Measurements from ENCODE around the gene SLC23A3. TPM values are rescaled to one million over a fixed set of nuclear protein-coding genes. Genes with fewer than 3 reads are reported as not detected.

The SLC23A3 gene
- polyA plus RNA-seq, 1 donor (not counting 4 experiments of a cell fraction or from before 2014, with no cell fraction given) = 1.4 TPM

DNA sequence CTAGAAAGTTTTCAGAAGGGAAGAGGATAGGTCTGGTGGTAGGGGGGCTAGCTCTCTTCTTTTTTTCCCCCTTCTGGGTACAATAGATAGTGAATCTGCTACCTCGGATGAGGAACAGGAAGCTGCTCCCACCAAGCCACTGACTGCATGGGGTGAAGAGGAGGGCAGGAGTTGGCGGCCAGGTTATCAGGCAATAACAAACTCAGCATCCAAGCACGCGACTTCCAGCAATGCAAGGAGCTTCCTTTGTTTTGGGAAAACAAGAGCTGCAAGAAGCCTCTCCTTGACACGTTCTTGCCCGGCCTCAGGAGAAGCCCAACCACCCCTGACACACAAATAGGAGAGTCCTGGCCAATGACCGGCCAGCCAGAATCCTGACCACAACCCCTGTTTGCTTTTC is 41.4 kb downstream of the SLC23A3 start:
- TF ChIP-seq, protein P1, sequence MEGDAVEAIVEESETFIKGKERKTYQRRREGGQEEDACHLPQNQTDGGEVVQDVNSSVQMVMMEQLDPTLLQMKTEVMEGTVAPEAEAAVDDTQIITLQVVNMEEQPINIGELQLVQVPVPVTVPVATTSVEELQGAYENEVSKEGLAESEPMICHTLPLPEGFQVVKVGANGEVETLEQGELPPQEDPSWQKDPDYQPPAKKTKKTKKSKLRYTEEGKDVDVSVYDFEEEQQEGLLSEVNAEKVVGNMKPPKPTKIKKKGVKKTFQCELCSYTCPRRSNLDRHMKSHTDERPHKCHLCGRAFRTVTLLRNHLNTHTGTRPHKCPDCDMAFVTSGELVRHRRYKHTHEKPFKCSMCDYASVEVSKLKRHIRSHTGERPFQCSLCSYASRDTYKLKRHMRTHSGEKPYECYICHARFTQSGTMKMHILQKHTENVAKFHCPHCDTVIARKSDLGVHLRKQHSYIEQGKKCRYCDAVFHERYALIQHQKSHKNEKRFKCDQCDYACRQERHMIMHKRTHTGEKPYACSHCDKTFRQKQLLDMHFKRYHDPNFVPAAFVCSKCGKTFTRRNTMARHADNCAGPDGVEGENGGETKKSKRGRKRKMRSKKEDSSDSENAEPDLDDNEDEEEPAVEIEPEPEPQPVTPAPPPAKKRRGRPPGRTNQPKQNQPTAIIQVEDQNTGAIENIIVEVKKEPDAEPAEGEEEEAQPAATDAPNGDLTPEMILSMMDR (optimal IDR thresholded peaks at IDR 0.05 in 1 of 3, IDR thresholded peaks at IDR 0.05 in 1 of 3, conservative IDR thresholded peaks at IDR 0.05 in 1 of 3; ENCODE audit: extremely low read depth in 1 of 3, insufficient read depth in 2 of 3, low read length in 3 of 3) = no peak
- no peak overlapping the region for H3K27ac ChIP-seq (ENCODE audit: control insufficient read depth, insufficient read depth, low read length)

GRCh38 chr2:219127037-219127635 is 42.7 kb downstream of the SLC23A3 start:
- Histone ChIP-seq H3K36me3 (ENCODE audit: control insufficient read depth in 2 of 2, extremely low read depth in 1 of 2, insufficient read depth in 2 of 2, low read length in 2 of 2) (peaks cover 0 to 1% of the 10 kb centered on the region in 2 experiments), H3K27me3 (ENCODE audit: control insufficient read depth, extremely low read depth, insufficient read depth, low read length) (no peaks in the 10 kb centered on the region), H3K4me3 (ENCODE audit: control insufficient read depth in 2 of 3, extremely low read depth in 1 of 3, insufficient read depth in 2 of 3, low read depth in 1 of 3, low read length in 3 of 3) (no peak overlapping the region), H3K9me3 (ENCODE audit: control insufficient read depth, low read depth, low read length) (no peaks in the 10 kb centered on the region), H3K9ac (ENCODE audit: control insufficient read depth, extremely low read depth, insufficient read depth, low read length) (no peak overlapping the region), H3K4me2 (ENCODE audit: control insufficient read depth, extremely low read depth, insufficient read depth, low read depth, low read length) (no peak overlapping the region), H3K9me1 (ENCODE audit: control insufficient read depth, extremely low read depth, insufficient read depth, low read length) (peaks cover 2% of the 10 kb centered on the region), H3K79me2 (ENCODE audit: control insufficient read depth, insufficient read depth, low read length) (no peaks in the 10 kb centered on the region), H3K27ac (ENCODE audit: control insufficient read depth, insufficient read depth, low read length) (no peak overlapping the region), H4K20me1 (ENCODE audit: control insufficient read depth, extremely low read depth, insufficient read depth, low read length) (no peaks in the 10 kb centered on the region), H3K4me1 (ENCODE audit: control insufficient read depth, extremely low read depth, insufficient read depth, low read length) (peaks cover 3% of the 10 kb centered on the region), H2AFZ (ENCODE audit: control insufficient read depth, low read length) (no peak overlapping the region)
- DNase-seq (ENCODE audit: low read depth, low spot score) (no peak), FAIRE-seq (no peak)
- dilution Hi-C loops (cut with MboI; ENCODE audit: extremely low pct_ligation_motif_present, low sequenced_read_pairs) = no loop called here
- TF ChIP-seq EZH2 (IDR thresholded peaks at IDR 0.05; ENCODE audit: low read length) = no peak
- TF ChIP-seq, protein P1 (optimal IDR thresholded peaks at IDR 0.05 in 1 of 3, IDR thresholded peaks at IDR 0.05 in 1 of 3, conservative IDR thresholded peaks at IDR 0.05 in 1 of 3; ENCODE audit: extremely low read depth in 1 of 3, insufficient read depth in 2 of 3, low read length in 3 of 3) = no peak

More for the DNA sequence above, 41.4 kb downstream of the SLC23A3 start:
- H2AFZ ChIP-seq (ENCODE audit: control insufficient read depth, low read length) = no peak overlapping the region
- H4K20me1 ChIP-seq (ENCODE audit: control insufficient read depth, extremely low read depth, insufficient read depth, low read length) = no peaks in the 10 kb centered on the region
- DNase-seq (ENCODE audit: low read depth, low spot score) (no peak), FAIRE-seq (no peak)
- H3K4me2 ChIP-seq (ENCODE audit: control insufficient read depth, extremely low read depth, insufficient read depth, low read depth, low read length) = no peak overlapping the region
- H3K9ac ChIP-seq (ENCODE audit: control insufficient read depth, extremely low read depth, insufficient read depth, low read length) = no peak overlapping the region
- H3K9me1 ChIP-seq (ENCODE audit: control insufficient read depth, extremely low read depth, insufficient read depth, low read length) = peaks cover 2% of the 10 kb centered on the region
- no peaks in the 10 kb centered on the region for H3K79me2 ChIP-seq (ENCODE audit: control insufficient read depth, insufficient read depth, low read length)
- no peaks in the 10 kb centered on the region for H3K4me1 ChIP-seq (ENCODE audit: control insufficient read depth, extremely low read depth, insufficient read depth, low read length)
- dilution Hi-C loops (cut with MboI; ENCODE audit: extremely low pct_ligation_motif_present, low sequenced_read_pairs) = no loop called here
- H3K4me3 ChIP-seq (ENCODE audit: control insufficient read depth in 2 of 3, extremely low read depth in 1 of 3, insufficient read depth in 2 of 3, low read depth in 1 of 3, low read length in 3 of 3) = no peak overlapping the region
- no peaks in the 10 kb centered on the region for H3K9me3 ChIP-seq (ENCODE audit: control insufficient read depth, low read depth, low read length)
- H3K36me3 ChIP-seq (ENCODE audit: control insufficient read depth in 2 of 2, extremely low read depth in 1 of 2, insufficient read depth in 2 of 2, low read length in 2 of 2) = peaks cover 0 to 1% of the 10 kb centered on the region in 2 experiments
- H3K27me3 ChIP-seq (ENCODE audit: control insufficient read depth, extremely low read depth, insufficient read depth, low read length) = no peaks in the 10 kb centered on the region

Measured in keratinocyte (primary cell).